Measurements from ENCODE around the gene PCNX1.

Gene PCNX1

DNA sequence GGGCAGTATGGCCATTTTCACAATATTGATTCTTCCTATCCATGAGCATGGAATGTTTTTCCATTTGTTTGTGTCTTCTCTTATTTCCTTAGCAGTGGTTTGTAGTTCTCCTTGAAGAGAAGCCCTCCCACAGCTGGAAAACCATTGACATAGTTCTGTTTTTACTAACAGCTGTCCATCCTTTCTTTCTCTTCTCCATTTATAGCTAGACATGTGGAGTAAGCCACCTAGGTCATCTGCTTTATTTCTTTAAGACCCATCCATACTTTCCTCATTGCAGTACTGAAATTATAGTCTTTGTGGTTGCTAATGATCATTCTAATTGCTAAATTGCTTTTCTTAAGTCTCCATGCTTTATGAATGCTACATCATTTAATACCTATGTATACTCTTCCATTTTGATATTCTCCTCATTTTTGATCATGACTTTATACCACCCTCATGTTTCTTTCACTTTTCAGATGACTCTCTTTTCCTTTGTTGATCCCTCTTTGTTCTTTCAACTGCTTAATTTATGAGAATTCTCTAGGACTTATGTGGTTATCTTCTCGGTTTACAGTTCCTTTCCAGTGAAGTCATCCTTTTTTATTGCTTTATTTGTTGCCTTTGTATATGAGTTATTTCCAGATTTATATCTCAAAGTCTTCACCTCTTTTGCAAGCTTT lies 114.2 kb downstream of the PCNX1 start:
- Histone ChIP-seq H3K4me1 (ENCODE audit: insufficient read depth, poor library complexity, severe bottlenecking) (peaks cover 16% of the 10 kb centered on the region), H3K27ac (ENCODE audit: poor library complexity, severe bottlenecking) (peak overlapping the region; percentile 63), H3K4me3 (ENCODE audit: severe bottlenecking) (no peak overlapping the region), H3K9me3 (ENCODE audit: severe bottlenecking) (no peaks in the 10 kb centered on the region), H3K36me3 (ENCODE audit: low read depth) (peaks cover 72% of the 10 kb centered on the region), H3K27me3 (ENCODE audit: insufficient read depth, poor library complexity, severe bottlenecking) (no peaks in the 10 kb centered on the region)
- ATAC-seq (ENCODE audit: low read depth) = peak; percentile 94
- no peak for TF ChIP-seq CTCF (IDR thresholded peaks at IDR 0.05; ENCODE audit: poor library complexity, severe bottlenecking)
- DNase-seq (ENCODE audit: low spot score) = no peak

DNA sequence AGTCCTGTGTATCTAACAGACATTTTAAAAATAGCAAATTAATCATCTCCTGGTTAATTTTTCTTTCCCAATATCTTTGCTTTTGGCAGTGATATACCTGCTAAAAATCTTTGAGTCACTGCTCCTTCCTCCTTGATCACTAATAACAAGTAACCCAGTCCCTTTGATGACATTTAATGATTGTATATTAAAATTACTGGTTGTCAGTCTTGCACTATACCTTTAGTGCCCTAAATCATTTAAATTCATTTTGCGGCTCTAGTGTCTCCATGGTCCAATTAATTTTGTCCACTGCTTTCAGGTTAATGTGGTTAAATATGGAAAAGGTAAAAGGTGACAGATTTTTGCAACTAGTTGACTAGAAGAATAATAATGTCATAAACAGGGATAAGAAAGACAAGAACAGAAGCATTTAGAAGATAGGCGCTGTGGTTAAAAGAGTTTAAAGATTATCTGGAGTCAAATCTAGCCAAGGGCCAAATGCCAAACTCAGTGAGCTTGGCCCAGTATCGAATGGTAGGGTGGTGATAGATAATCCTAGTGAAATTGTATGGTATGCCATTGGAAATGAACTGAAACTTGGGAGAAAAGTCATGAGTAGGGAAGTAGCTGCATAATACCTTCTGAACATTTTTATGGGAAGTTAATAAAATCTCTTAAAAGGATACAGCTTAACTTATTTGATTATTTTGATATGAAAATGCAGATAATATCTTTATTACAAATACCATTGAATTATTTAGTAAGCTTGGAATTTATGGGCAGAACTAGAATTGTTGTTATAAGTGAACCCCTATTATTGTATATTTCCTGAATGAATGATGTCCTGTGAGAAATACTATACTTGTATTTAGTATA lies 115.0 kb downstream of the PCNX1 start:
- Histone ChIP-seq H3K4me3 (ENCODE audit: severe bottlenecking) (no peak overlapping the region), H3K27me3 (ENCODE audit: insufficient read depth, poor library complexity, severe bottlenecking) (no peaks in the 10 kb centered on the region), H3K9me3 (ENCODE audit: severe bottlenecking) (no peaks in the 10 kb centered on the region), H3K27ac (ENCODE audit: poor library complexity, severe bottlenecking) (peak overlapping the region; percentile 63), H3K4me1 (ENCODE audit: insufficient read depth, poor library complexity, severe bottlenecking) (peaks cover 16% of the 10 kb centered on the region), H3K36me3 (ENCODE audit: low read depth) (peaks cover 78% of the 10 kb centered on the region)
- no peak for TF ChIP-seq CTCF (IDR thresholded peaks at IDR 0.05; ENCODE audit: poor library complexity, severe bottlenecking)
- ATAC-seq (ENCODE audit: low read depth) (no peak), DNase-seq (ENCODE audit: low spot score) (no peak)

GRCh38 chr14:71022939-71023338 lies 115.7 kb downstream of the PCNX1 start:
- no peak for TF ChIP-seq CTCF (IDR thresholded peaks at IDR 0.05; ENCODE audit: poor library complexity, severe bottlenecking)
- Histone ChIP-seq H3K4me1 (ENCODE audit: insufficient read depth, poor library complexity, severe bottlenecking) (peaks cover 16% of the 10 kb centered on the region), H3K27ac (ENCODE audit: poor library complexity, severe bottlenecking) (peak overlapping the region; percentile 63), H3K36me3 (ENCODE audit: low read depth) (peaks cover 79% of the 10 kb centered on the region), H3K4me3 (ENCODE audit: severe bottlenecking) (no peak overlapping the region), H3K9me3 (ENCODE audit: severe bottlenecking) (no peaks in the 10 kb centered on the region), H3K27me3 (ENCODE audit: insufficient read depth, poor library complexity, severe bottlenecking) (no peaks in the 10 kb centered on the region)
- ATAC-seq (ENCODE audit: low read depth) (no peak), DNase-seq (ENCODE audit: low spot score) (no peak)

DNA sequence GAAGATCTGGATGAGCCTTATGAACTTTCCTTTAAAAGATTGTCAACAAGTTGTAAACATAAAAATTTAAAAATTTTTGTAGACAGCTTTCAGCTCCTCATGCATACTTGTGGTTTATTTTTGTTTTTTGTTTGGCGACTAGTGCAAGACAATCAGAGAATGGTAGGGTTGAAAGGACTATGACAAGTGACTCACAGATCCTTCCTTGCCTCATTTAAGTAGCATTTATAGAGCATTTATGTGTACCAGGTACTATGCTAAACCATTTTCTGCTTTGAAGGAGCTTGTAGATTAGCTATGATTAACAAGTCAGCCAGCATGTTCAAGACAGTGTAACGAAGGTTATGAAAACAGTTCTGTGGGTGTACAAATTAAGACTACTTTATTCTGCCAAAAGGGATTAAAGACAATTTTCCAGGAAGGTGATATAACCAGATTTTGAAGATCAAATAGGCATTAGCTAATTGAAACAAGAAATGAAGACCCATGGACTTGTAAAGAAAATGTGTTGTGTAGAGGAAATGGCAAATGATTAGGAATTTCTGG lies 122.0 kb downstream of the PCNX1 start:
- no peaks in the 10 kb centered on the region for H3K27me3 ChIP-seq (ENCODE audit: insufficient read depth, poor library complexity, severe bottlenecking)
- no peaks in the 10 kb centered on the region for H3K9me3 ChIP-seq (ENCODE audit: severe bottlenecking)
- ATAC-seq (ENCODE audit: low read depth) = no peak
- no peak overlapping the region for H3K27ac ChIP-seq (ENCODE audit: poor library complexity, severe bottlenecking)
- no peak for TF ChIP-seq CTCF (IDR thresholded peaks at IDR 0.05; ENCODE audit: poor library complexity, severe bottlenecking)
- no peaks in the 10 kb centered on the region for H3K4me1 ChIP-seq (ENCODE audit: insufficient read depth, poor library complexity, severe bottlenecking)
- H3K36me3 ChIP-seq (ENCODE audit: low read depth) = peaks cover 86% of the 10 kb centered on the region
- no peak overlapping the region for H3K4me3 ChIP-seq (ENCODE audit: severe bottlenecking)
- no peak for DNase-seq (ENCODE audit: low spot score)

Data from RWPE2 (cell line).